GM18873 (cell line): Measurements from ENCODE around the gene CCT6A.
"Not testable (repeated sequence)": the region's sequence is repeated elsewhere in the genome, so short reads cannot be mapped to it uniquely, and the experiment has no call there.

Experiments
- ATAC-seq: cut with Tn5 transposase; IDR thresholded peaks from one replicate; pipeline ENCODE4 v1.9.1; 2021; ENCODE audit warnings: mild to moderate bottlenecking, moderate library complexity, moderate number of reproducible peaks; ENCODE audit not compliant: unreplicated experiment, low FRiP score

CCT6A gene

DNA sequence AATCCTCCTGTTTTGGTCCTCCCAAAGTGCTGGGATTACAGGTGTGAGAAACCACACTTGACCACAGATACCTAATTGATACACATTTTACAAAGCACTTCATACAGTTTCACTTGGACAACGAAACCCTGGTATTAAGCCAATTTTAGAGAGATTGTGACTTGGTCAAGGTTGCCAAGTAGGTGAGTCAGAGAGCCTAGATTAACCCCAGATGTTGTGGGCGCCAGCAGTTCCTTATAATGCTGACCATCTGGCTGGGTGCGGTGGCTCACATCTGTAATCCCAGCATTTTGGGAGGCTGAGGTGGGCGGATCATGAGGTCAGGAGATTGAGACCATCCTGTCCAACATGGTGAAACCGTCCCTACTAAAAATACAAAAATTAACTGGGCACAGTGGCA, 46.1 kb downstream of the CCT6A start:
- no peak for ATAC-seq

DNA sequence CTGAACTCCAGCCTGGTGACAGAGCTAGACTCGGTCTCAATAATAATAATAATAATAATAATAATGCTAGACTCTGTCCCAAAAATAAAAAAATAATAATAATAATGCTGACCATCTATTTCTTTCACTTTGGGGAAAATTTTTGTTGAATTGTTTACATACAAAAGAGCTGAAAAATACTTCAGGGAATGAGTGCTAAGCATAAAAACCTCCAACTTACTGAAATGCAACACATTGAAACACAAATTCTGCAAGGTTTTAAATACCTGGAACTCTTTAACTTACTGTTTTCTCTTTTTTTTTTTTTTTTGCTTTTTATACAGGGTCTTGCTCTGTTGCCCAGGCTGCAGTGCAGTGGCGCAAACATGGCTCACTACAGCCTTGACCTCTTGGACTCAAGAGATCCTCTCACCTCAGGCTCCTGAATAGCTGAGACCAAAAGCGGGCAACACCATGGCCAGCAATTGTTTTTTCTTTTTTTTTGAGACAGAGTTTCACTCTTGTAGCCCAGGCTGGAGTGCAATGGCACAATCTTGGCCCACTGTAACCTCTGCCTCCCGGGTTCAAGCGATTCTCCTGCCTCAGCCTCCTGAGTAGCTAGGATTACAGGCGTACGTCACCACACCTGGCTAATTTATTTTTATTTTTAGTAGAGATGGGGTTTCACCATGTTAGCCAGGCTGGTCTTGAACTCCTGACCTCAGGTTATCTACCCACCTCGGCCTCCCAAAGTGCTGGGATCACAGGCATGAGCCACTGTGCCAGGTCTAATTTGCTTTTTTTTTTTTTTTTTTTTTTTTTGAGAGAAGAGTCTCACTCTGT, 46.8 kb downstream of the CCT6A start:
- ATAC-seq = not testable (repeated sequence)

DNA sequence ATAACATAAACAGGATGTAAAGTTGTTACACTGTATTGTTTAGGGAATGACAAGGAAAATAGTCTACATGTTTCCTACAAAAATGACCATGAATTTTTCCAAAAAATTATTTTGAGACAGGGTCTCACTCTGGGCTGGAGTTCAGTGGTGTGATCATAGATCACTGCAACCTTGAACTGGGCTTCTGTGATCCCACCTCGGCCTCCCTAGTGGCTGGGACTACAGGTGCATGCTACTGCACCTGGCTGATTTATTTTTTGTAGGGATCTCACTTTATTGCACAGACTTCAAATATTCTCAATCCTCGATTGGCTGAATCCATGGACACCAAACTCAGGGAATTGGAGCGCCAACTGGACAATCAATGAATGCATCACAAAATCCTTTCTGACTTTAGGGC, 48.1 kb downstream of the CCT6A start:
- no peak for ATAC-seq

DNA sequence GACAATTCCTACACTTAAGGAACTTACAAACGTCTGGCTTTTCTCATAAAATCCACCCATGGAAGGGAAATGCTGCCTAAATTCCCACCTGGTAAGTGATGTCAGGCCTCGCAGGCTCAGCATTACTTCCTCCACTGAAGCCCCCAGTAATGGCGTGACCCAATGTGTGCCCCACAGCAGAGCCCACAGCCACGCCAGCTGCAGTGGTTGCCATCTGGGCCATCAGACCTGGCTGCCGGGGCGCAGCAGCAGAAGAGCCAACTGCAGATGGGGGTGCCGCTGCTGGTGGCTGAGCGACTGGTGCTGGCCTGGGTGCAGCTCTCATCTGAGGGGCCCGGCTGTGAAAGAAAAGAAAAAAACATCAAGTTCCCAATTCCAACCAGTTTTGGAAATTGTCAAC, 52.6 kb downstream of the CCT6A start:
- ATAC-seq = not testable (repeated sequence)

DNA sequence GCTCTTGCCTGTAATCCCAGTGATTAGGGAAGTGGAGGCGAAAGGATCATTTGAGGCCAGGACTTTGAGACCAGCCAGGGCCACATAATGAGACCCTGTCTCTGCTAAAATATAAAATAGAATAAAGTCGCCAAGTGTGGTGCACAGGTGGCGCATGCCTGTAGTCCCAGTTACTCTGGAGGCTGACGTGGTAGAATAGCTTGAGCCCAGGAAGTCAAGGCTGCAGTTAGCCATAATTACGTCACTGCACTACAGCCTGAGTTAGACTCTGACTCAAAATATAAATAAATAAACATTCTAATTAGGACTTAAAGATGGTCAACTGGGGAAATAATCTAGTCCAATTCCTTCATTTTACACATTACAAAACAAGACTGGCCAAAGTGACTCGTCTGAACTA, 53.9 kb downstream of the CCT6A start:
- ATAC-seq = no peak

DNA sequence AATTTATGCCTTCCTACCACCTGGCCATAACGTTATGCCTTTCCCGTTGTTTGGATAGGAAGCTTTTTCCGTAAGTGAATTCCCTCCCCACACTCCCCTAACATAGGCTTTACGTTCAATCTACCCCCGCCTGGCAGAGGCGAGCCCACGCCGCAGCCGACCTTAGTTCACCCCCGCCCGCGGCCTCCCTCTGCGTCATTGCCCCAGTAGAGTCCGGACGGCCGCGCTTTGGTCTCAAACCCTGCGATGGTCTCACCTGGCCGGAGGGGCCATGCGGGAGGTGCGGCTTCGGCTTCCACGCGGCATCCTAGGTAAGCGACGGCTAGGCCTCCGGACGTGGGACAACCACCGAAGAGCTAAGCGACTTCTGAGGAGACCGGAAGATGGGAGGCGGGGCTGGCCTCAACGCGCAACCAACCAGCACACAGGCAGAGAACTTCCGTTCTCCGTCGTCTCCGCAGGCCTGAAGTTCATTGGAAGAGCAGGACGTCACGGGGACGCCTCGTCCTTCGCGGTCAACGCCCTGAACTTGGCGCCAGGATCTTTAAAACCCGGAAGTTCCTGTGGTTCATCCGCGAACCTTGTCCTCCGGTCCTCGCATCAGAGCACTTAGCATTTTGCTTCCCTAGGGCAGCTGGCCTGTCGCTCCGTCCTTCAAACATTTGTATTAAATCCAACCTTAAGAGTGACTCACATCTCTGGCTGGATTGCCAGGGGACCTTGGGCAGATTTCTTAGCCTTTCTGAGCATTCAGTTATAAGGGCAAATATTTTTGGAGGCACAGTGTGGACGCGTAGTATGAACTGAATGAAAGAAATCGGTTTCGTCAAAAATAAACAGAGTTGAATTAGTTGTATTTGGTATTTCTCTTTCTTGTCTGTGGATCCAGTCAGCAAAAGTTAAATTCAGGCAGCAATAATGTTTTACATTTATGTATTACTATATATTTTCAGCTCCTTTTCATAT, 54.8 kb downstream of the CCT6A start, which contains the start of gene CHCHD2:
CHCHD2 (minus strand) TSS at position 369 of the 966 bp plus-strand sequence; CDS start at position 306, 63 bp downstream.
- ATAC-seq = peak; percentile 99

DNA sequence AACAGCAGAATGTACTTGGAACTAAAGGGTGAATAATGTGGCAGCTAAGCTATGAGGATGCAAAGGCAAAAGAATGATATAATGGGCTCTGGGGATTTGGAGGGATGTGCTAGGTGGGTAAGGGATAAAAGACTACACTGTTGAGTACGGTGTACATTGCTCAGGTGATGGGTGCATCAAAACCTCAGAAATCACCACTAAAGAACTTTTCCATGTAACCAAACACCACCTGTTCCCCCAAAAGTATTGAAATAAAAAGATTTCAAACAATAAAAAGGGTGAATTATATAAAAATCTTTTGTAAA, 56.3 kb downstream of the CCT6A start:
- no peak for ATAC-seq

DNA sequence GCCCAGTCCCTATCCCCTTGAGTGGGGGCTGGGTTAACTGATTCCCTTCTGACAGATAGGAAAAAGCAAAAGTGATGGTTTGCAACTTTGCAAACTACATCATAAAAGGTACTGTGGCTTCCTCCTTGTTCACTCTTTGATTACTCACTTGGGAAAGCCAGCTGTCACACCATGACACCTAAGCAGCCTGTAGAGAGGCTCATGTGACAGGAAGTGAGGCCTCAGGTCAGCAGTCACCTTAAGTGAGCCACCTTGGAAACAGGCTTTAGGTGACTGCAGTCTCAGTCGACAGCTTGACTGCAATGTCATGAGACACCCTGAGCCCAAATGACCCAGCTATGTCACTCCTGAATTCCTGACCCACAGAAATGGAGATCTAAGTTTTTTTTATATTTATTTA, 59.0 kb downstream of the CCT6A start:
- ATAC-seq = no peak

DNA sequence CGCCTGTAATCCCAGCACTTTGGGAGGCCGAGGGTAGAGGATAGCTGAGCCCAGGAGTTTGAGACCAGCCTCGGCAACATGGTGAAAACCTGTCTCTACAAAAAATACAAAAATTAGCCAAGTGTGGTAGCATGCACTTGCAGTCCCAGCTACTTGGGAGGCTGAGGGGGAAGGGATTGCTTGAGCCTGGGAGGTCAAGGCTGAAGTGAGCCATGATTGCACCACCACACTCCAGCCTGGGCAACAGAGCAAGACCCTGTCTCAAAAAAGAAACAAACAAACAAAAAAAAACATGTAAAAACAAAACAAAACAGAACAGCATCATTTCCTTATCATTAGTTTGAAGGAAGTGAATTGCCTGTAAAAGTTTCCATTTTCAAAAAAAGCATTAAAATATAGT, 60.7 kb downstream of the CCT6A start:
- not testable (repeated sequence) for ATAC-seq
